OCI-LY3 (cell line): ENCODE data around the gene PTPN13.

ENCODE experiments used
- H2AFZ ChIP-seq: fragments of 200-600, 300-600 bp; shearing (Covaris generic); 2 replicates; pipeline ENCODE4 v1.6.0; 2014; ENCODE audit warnings: antibody characterized with exemption, low read depth, low read length
- H3K27ac ChIP-seq: fragments of 200-600, 300-600 bp; sonication (generic); 2 replicates; pipeline ENCODE4 v1.5.1; 2014; ENCODE audit warnings: mild to moderate bottlenecking, low read length, moderate library complexity, mixed read lengths
- H3K27me3 ChIP-seq: fragments of 200-600, 300-600 bp; sonication (generic); 2 replicates; pipeline ENCODE4 v1.6.1; 2014; ENCODE audit warnings: low read depth, low read length, mixed read lengths
- H3K36me3 ChIP-seq: fragments of 200-600, 300-600 bp; sonication (generic); replicated peaks from 2 replicates; pipeline ENCODE3; 2014; ENCODE audit warnings: low read depth, low read length, mixed read lengths
- H3K4me1 ChIP-seq: fragments of 300-600, 200-600 bp; sonication (generic); 2 replicates; pipeline ENCODE4 v1.6.1; 2014; ENCODE audit warnings: low read length, mixed read lengths
- H3K4me2 ChIP-seq: fragments of 200-600, 300-600 bp; sonication (generic); 2 replicates; pipeline ENCODE4 v1.6.1; 2014; ENCODE audit warnings: low read length, mixed read lengths
- H3K4me3 ChIP-seq: fragments of 300-600, 200-600 bp; sonication (generic); 2 replicates; pipeline ENCODE4 v1.5.1; 2014; ENCODE audit warnings: antibody characterized with exemption, mild to moderate bottlenecking, low read length, moderate library complexity
- H3K79me2 ChIP-seq: fragments of 300-600, 200-600 bp; shearing (Covaris generic); 2 replicates; pipeline ENCODE4 v1.6.1; 2014; ENCODE audit warnings: mild to moderate bottlenecking, low read length, mixed read lengths
- H3K9ac ChIP-seq: fragments of 300-600, 200-600 bp; shearing (Covaris generic); 2 replicates; pipeline ENCODE4 v1.6.0; 2014; ENCODE audit warnings: mild to moderate bottlenecking, low read length, moderate library complexity
- H3K9me3 ChIP-seq: fragments of 200-600, 300-600 bp; shearing (Covaris generic); 2 replicates; pipeline ENCODE4 v1.6.1; 2014; ENCODE audit warnings: low read length, mixed read lengths; ENCODE audit not compliant: insufficient read depth
- H4K20me1 ChIP-seq: fragments of 200-600, 300-600 bp; sonication (generic); 2 replicates; pipeline ENCODE4 v1.6.1; 2016; ENCODE audit warnings: low read length, mixed read lengths; ENCODE audit not compliant: insufficient read depth
- CTCF ChIP-seq: fragments of 200-600, 300-600 bp; sonication (generic); IDR thresholded peaks from 2 replicates; pipeline ENCODE4 v1.5.1; 2014; ENCODE audit warnings: antibody characterized with exemption, low read length, low read depth
- EZH2phosphoT487 ChIP-seq: fragments of 200-600 bp; shearing (Covaris generic); IDR thresholded peaks from 2 replicates; pipeline ENCODE4 v1.6.1; 2018; ENCODE audit warnings: antibody characterized with exemption, mixed run types, low read depth

Gene PTPN13

GRCh38 chr4:86853209-86853608 is 259.1 kb downstream of the PTPN13 start:
- Histone ChIP-seq H3K36me3 (no peaks in the 10 kb centered on the region), H4K20me1 (no peaks in the 10 kb centered on the region), H3K79me2 (no peaks in the 10 kb centered on the region), H3K4me1 (no peaks in the 10 kb centered on the region), H3K4me3 (no peak overlapping the region), H2AFZ (no peak overlapping the region), H3K4me2 (no peak overlapping the region), H3K27ac (no peak overlapping the region), H3K9ac (no peak overlapping the region), H3K9me3 (no peaks in the 10 kb centered on the region), H3K27me3 (no peaks in the 10 kb centered on the region)
- no peak for TF ChIP-seq CTCF
- no peak for TF ChIP-seq EZH2phosphoT487

- no peaks in the 10 kb centered on the region for H3K9me3 ChIP-seq
- no peaks in the 10 kb centered on the region for H3K79me2 ChIP-seq
- H3K4me3 ChIP-seq, result no peak overlapping the region
- H3K27ac ChIP-seq, result no peak overlapping the region
- no peak overlapping the region for H2AFZ ChIP-seq
- H3K27me3 ChIP-seq, result no peaks in the 10 kb centered on the region
- H3K36me3 ChIP-seq, result no peaks in the 10 kb centered on the region
- H3K9ac ChIP-seq, result no peak overlapping the region
- no peak overlapping the region for H3K4me2 ChIP-seq
- TF ChIP-seq CTCF, result no peak
- no peak for TF ChIP-seq EZH2phosphoT487
- no peaks in the 10 kb centered on the region for H3K4me1 ChIP-seq
- H4K20me1 ChIP-seq, result no peaks in the 10 kb centered on the region
These were observed 261.5 kb downstream of the PTPN13 start for GRCh38 chr4:86855572-86855971.

GRCh38 chr4:86856896-86857295 is 262.8 kb downstream of the PTPN13 start:
- Histone ChIP-seq H3K36me3 (no peaks in the 10 kb centered on the region), H3K9me3 (no peaks in the 10 kb centered on the region), H2AFZ (no peak overlapping the region), H3K9ac (no peak overlapping the region), H4K20me1 (no peaks in the 10 kb centered on the region), H3K4me3 (no peak overlapping the region), H3K27ac (no peak overlapping the region), H3K79me2 (no peaks in the 10 kb centered on the region), H3K4me1 (no peaks in the 10 kb centered on the region), H3K27me3 (no peaks in the 10 kb centered on the region), H3K4me2 (no peak overlapping the region)
- TF ChIP-seq EZH2phosphoT487 (no peak), CTCF (no peak)

GRCh38 chr4:86857341-86858052 is 263.4 kb downstream of the PTPN13 start:
- Histone ChIP-seq H2AFZ (no peak overlapping the region), H3K4me1 (no peaks in the 10 kb centered on the region), H3K9ac (no peak overlapping the region), H3K79me2 (no peaks in the 10 kb centered on the region), H3K9me3 (no peaks in the 10 kb centered on the region), H3K4me3 (no peak overlapping the region), H3K36me3 (no peaks in the 10 kb centered on the region), H3K4me2 (no peak overlapping the region), H3K27me3 (no peaks in the 10 kb centered on the region), H4K20me1 (no peaks in the 10 kb centered on the region), H3K27ac (no peak overlapping the region)
- no peak for TF ChIP-seq CTCF
- TF ChIP-seq EZH2phosphoT487, result no peak
